ENCODE data around the gene CHD5. TPM values are rescaled to one million over a fixed set of nuclear protein-coding genes. Genes with fewer than 3 reads are reported as not detected.

CHD5 gene
- polyA plus RNA-seq, 3 donors: 0.07 TPM; not detected in 2

- WGBS (ENCODE audit: insufficient coverage): no CpG with 5 or more reads among the region's 2 CpGs
- Histone ChIP-seq H3K4me1 (ENCODE audit: control insufficient read depth in 1 of 2, insufficient read depth in 2 of 2, low read length in 2 of 2) (no peaks in the 10 kb centered on the region), H3K36me3 (replicated peaks in 1 of 2; ENCODE audit: control insufficient read depth in 1 of 2, insufficient read depth in 2 of 2, low read length in 2 of 2) (no peaks in the 10 kb centered on the region), H3K4me3 (replicated peaks in 1 of 3; ENCODE audit: low read depth in 2 of 3, low read length in 3 of 3) (no peak overlapping the region), H2AFZ (ENCODE audit: insufficient read depth, low read depth, low read length, poor library complexity, severe bottlenecking) (no peak overlapping the region), H4K20me1 (ENCODE audit: insufficient read depth, low read length) (no peaks in the 10 kb centered on the region), H3K79me2 (ENCODE audit: insufficient read depth, low read length) (no peaks in the 10 kb centered on the region), H3K27ac (ENCODE audit: low read depth in 1 of 2, low read length in 2 of 2) (no peak overlapping the region), H3K27me3 (ENCODE audit: control insufficient read depth in 2 of 2, insufficient read depth in 2 of 2, low read length in 2 of 2) (no peaks in the 10 kb centered on the region), H3K9me3 (replicated peaks in 1 of 2; ENCODE audit: control insufficient read depth in 1 of 2, insufficient read depth in 1 of 2, low read length in 2 of 2) (no peaks in the 10 kb centered on the region), H3K4me2 (replicated peaks; ENCODE audit: extremely low read depth, low read length, poor library complexity, severe bottlenecking) (no peak overlapping the region), H3K9ac (ENCODE audit: insufficient read depth, low read length, poor library complexity, severe bottlenecking) (no peak overlapping the region)
- Mint-ChIP-seq H3K9me3 (peaks cover 0 to 10% (median 7%) of the 10 kb centered on the region in 7 donors), H3K27me3 (ENCODE audit: low read depth in 3 of 3) (peaks cover 6 to 12% (median 7%) of the 10 kb centered on the region in 3 donors), H3K27ac (no peak overlapping the region), H3K4me3 (no peak overlapping the region), H3K36me3 (no peaks in the 10 kb centered on the region), H3K4me1 (peaks cover 2% of the 10 kb centered on the region)
- DNase-seq: no peak
- TF ChIP-seq CTCF (IDR thresholded peaks at IDR 0.05): no peak
- intact Hi-C loops (cut with micrococcal nuclease): no loop called here
Observed at GRCh38 chr1:6117064-6117463, 63.1 kb downstream of the CHD5 start.

- no peaks in the 10 kb centered on the region for H3K9me3 ChIP-seq (replicated peaks in 1 of 2; ENCODE audit: control insufficient read depth in 1 of 2, insufficient read depth in 1 of 2, low read length in 2 of 2)
- Mint-ChIP-seq H3K27me3 (ENCODE audit: low read depth in 3 of 3) (peaks cover 7 to 15% (median 10%) of the 10 kb centered on the region in 3 donors), H3K9me3 (peaks cover 0 to 10% (median 7%) of the 10 kb centered on the region in 7 donors), H3K4me3 (no peak overlapping the region), H3K36me3 (no peaks in the 10 kb centered on the region), H3K4me1 (peaks cover 2% of the 10 kb centered on the region), H3K27ac (no peak overlapping the region)
- H3K4me2 ChIP-seq (replicated peaks; ENCODE audit: extremely low read depth, low read length, poor library complexity, severe bottlenecking): no peak overlapping the region
- no peak for TF ChIP-seq CTCF (IDR thresholded peaks at IDR 0.05)
- H3K79me2 ChIP-seq (ENCODE audit: insufficient read depth, low read length): no peaks in the 10 kb centered on the region
- no CpG with 5 or more reads among the region's 1 CpG for WGBS (ENCODE audit: insufficient coverage)
- DNase-seq: no peak
- H3K36me3 ChIP-seq (replicated peaks in 1 of 2; ENCODE audit: control insufficient read depth in 1 of 2, insufficient read depth in 2 of 2, low read length in 2 of 2): no peaks in the 10 kb centered on the region
- intact Hi-C loops (cut with micrococcal nuclease): no loop called here
- no peaks in the 10 kb centered on the region for H3K27me3 ChIP-seq (ENCODE audit: control insufficient read depth in 2 of 2, insufficient read depth in 2 of 2, low read length in 2 of 2)
- H3K4me1 ChIP-seq (ENCODE audit: control insufficient read depth in 1 of 2, insufficient read depth in 2 of 2, low read length in 2 of 2): no peaks in the 10 kb centered on the region
- no peak overlapping the region for H3K27ac ChIP-seq (ENCODE audit: low read depth in 1 of 2, low read length in 2 of 2)
- H4K20me1 ChIP-seq (ENCODE audit: insufficient read depth, low read length): no peaks in the 10 kb centered on the region
- no peak overlapping the region for H3K9ac ChIP-seq (ENCODE audit: insufficient read depth, low read length, poor library complexity, severe bottlenecking)
- H2AFZ ChIP-seq (ENCODE audit: insufficient read depth, low read depth, low read length, poor library complexity, severe bottlenecking): no peak overlapping the region
- H3K4me3 ChIP-seq (replicated peaks in 1 of 3; ENCODE audit: low read depth in 2 of 3, low read length in 3 of 3): no peak overlapping the region
Observed at GRCh38 chr1:6116137-6116536, 64.0 kb downstream of the CHD5 start.

All from CD14-positive monocyte (primary cell).